NCI-H345 (cell line): ENCODE data around the gene CEBPB.

Source experiments
- DNase-seq: peaks from one replicate; lab custom pipeline; 2025; lab: John Stamatoyannopoulos, UW

The CEBPB gene

DNA sequence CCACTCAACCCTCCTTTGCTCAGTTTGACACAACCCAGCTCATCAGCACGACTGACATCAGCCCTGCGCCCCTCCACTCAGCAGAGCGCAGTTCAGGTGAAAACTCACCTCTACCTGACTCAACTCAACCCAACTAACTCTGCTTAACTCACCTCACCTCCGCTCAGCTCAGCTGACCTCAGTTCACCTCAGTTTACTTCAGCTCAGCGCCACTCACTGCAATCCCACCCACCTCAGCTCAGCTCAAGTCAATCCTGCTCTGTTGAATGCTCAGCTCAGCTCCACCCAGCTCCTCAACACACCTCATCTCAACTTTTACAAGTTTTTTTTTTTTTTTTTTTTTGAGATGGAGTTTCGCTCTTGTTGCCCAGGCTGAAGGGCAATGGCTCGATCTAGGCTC, 39.6 kb downstream of the CEBPB start:
- no peak for DNase-seq

DNA sequence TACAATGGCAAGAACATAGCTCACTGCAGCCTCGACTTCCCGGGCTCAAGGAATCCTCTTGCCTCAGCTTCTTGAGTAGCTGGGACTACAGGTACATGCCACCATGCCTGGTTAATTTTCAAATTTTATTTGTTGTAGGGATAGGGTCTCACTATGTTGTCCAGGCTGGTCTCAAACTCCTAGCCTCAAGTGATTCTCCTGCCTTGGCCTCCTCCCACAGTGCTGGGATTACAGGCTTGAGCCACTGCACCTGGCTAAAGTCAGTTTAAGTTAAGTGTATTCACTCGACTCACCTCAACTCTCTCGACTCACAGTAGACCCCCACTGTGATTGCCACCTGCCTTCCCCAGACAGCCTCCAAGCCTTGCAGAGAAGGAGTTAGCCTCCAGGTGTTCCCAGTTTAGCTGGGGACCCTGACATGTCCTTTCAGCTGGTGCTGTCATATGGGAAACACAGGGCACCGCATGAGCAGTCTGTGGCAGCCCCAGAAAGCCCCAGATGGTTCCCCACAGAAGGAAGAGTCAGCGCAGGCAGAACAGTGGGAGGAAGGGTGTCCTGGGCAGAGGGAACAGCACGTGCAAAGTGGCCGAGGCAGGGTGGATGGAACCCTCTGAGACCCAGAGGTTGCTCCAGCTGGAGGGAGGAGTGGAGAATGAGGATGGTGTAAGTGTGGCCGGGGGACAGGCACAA, 40.4 kb downstream of the CEBPB start:
- DNase-seq, result peak; percentile 34

DNA sequence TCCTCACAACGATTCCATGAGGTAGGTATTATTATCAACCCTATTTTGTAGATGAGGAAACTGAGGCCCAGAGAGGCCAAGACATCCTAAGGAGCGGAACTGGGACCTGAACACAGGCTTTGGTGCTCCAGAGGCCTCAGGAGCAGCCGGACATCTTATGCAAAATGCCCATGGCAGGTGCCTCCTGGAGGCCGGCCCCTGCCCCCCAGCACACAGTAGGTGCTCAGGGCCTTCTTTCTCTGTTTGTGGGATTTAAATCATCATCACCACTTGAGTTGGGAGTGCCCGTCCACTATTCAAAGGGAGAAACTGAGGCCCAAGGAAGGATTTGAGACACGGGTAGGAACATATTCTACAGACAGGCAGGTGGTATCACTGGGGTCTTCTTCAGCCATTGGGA, 41.2 kb downstream of the CEBPB start:
- no peak for DNase-seq

DNA sequence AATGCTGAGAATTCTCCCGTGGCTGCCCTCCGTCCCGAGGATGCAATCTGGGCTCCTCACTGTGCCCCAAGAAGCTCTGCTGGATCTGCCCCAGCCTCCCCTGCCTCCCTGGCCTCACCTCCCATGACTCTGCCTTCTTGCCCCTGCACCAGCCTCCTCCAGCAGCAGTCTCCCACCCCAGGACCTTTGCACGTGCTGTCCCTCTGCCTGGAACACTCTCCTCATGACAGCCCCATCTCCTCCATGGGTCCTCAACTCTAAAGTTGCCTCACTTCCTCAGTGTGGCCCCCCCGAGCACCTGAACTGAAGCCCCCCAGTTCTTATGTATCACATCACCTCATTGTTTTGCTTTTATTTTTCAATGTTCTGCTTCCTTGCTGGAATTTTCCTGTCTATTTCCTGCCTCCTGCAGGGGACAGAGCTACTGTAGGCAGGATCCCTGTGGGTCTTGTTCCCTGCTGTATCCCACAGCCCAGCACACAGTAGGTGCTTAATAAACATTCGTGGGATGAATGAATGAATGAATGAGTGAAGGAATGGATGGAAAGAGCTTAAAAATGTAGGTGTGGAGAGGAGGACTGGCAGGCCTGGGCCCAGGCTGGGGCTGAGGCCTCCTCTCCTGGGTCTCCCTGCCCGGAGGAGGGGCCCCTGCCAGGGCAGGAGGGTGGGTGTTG, 42.2 kb downstream of the CEBPB start:
- DNase-seq, result no peak

DNA sequence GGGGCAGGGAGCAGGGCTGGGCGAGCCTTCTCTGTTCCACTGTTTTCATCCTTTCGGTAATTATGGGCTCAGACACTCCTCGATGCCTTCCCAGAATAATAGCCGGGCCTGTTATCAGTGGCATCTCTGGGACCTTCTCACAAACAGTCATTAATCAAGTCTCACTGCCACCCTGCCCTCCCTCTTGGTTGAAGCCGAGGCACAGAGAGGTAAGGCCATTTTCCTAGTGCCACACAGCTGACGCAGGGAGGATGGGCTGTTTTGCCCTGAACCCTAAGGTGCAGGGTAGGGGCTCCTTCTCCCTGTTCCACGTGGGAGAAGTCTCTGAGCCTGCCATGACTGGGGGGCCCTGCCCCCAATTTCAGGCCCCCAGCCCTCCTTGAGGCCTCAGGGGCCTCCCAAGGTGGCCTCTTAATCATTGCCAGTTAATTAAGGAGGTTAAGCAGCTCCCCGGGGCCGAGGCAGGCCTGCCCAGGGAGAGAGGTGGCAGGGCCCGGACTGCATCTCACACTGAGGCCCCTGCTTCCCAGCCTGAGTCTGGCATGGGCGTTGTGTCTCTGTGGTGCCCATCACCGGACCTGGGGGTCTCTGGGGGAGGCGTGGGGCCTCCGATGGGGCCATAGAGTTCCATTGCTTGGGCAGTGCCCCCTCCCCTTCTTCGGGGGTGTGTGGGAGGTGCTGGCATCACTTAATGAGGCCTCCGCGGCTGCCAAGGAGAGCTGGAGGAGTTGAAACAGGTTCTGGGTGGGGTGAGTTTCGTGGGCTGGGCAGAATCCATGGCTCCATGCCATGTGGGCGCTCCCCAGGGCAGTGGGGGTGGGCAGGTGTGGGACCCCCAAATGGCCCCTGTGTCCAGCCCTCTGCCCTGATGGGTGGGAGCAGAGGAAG, 42.9 kb downstream of the CEBPB start:
- no peak for DNase-seq

DNA sequence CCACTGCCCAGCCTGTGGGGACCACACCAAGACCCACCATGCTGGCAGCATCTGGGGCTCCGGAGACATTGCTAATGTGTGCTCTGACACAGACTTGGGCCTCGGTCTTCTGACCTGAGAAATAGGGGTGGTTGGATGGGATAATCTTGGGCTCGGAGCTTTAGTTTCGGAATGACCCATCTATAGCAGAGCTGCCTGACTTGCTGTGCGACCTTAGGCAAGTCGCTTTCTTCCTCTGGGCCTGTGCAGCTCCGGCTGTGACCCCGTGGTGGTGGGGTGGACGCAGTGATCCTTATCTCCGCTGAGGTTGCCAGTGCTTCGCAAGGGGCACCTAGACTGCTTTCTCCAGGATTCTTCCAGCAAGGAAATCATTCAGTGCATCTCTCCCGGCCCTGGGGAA, 43.7 kb downstream of the CEBPB start:
- no peak for DNase-seq

DNA sequence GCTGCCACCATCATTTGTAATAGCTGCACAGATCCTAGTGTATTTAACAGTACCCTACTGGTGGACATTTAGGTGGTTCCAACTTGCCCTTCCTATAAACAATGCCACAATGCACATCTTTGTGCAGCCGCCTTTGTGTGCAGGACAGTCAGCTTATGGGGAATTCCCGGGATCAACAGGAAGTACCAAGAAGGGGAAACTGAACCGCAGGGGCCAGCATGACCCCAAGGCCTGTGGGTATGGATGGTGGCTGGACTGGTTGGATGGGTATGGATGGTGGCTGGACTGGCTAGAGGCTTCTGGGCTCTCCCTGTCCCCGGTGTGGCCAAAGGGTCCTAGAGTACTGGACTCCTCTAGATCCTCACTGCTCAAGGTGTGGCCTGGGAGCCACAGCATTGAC, 46.7 kb downstream of the CEBPB start:
- DNase-seq, result no peak

DNA sequence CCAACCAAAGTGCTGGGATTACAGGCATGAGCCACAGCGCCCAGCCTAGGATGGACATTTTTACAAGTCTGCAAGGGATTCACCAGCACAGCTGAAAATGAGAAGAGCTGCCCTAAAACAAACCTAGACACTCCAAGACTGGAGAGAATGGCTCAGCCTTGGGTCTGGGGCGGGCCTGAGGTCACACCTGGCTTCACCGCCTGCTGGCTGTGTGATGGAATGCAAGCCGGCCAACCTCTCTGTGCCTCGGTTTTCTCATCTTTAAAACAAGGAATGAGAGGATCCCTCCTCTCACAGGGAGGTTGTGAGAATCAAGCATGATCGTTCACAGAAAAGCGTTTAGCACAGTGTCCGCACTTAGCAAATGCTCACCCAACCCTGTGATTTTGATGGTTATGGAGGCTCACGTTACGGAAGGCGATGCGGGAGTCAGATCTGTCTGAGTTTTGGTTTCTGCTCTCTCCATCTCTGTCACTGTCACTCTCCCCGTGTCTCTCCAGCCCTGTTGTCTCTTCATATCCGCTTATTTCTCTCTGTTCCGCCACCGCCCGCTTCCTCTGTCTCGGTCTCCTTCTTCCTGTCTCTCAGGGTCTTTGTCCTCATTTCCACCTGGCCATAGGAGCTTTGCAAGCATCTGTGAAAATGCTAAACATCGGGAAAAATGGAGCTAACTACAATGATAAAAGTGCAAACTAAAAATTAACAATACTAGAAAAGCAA, 47.6 kb downstream of the CEBPB start:
- DNase-seq, result no peak

DNA sequence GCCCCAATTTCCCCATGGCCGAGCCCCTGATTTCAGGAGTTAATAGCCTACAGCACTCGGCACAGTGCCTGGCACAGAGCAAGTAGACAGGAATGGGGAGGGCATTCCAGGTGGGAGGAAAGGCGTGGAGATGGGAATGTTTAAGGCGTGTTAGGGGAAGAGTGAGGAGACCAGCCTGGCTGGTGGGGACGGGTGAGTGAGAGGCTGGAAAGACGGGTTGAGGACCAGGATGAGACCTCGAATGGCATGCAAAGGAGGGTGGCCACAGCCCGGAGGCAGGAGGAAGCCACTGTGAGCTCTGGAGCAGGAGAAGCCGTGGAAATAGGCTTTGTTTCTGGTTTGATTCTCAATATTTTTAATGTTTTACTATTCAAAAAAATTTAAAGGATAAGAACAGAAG, 49.5 kb downstream of the CEBPB start:
- no peak for DNase-seq

DNA sequence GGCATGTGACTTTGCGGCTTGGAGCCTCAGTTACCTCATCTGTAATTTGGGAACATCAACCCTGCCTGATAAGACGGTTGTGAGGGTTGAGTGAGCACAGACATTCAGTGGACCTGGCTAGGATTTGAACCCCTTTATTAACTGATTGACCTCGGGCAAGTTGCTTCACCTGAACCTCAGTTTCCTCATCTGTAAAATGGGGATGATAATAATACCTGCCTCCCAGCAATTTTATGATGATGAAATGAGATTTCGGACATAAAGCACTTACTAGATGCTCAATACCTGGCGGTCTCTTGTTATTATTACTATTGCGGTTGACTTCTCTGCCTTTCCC, 51.5 kb downstream of the CEBPB start:
- no peak for DNase-seq
